Measurements from ENCODE around the gene RETN.

The RETN gene

GRCh38 chr19:7678971-7679751 lies 10.3 kb downstream of the RETN start:
- DNase-seq = peak; percentile 74
- TF ChIP-seq POLR2A (IDR thresholded peaks at IDR 0.05; ENCODE audit: low read length) (no peak), GATA1 (IDR thresholded peaks at IDR 0.05; ENCODE audit: low read depth, low read length) (no peak)

- no peak for TF ChIP-seq GATA1 (IDR thresholded peaks at IDR 0.05; ENCODE audit: low read depth, low read length)
- no peak for DNase-seq
Observed at GRCh38 chr19:7679771-7680605, 11.1 kb downstream of the RETN start.

- TF ChIP-seq GATA1 (IDR thresholded peaks at IDR 0.05; ENCODE audit: low read depth, low read length) (no peak), POLR2A (IDR thresholded peaks at IDR 0.05; ENCODE audit: low read length) (no peak)
- peak; percentile 89 to 94 for DNase-seq
Observed at GRCh38 chr19:7680606-7681339, 11.9 kb downstream of the RETN start, which contains the start of gene TRAPPC5. TSS of gene TRAPPC5 (plus strand) at chr19:7680833. CDS start at chr19:7682254, 1,421 bp downstream.

- peak; percentile 84 to 85 for DNase-seq
- no peak for TF ChIP-seq GATA1 (IDR thresholded peaks at IDR 0.05; ENCODE audit: low read depth, low read length)
- TF ChIP-seq POLR2A (IDR thresholded peaks at IDR 0.05; ENCODE audit: low read length) = no peak
Observed at GRCh38 chr19:7681340-7682174, 12.7 kb downstream of the RETN start.

- DNase-seq = no peak
- TF ChIP-seq POLR2A (IDR thresholded peaks at IDR 0.05; ENCODE audit: low read length) (no peak), GATA1 (IDR thresholded peaks at IDR 0.05; ENCODE audit: low read depth, low read length) (no peak)
Observed at GRCh38 chr19:7682175-7682855, 13.5 kb downstream of the RETN start.

GRCh38 chr19:7685546-7686445 lies 16.9 kb downstream of the RETN start:
- DNase-seq = no peak
- TF ChIP-seq POLR2A (IDR thresholded peaks at IDR 0.05; ENCODE audit: low read length) (no peak), GATA1 (IDR thresholded peaks at IDR 0.05; ENCODE audit: low read depth, low read length) (no peak)

- no peak for DNase-seq
- no peak for TF ChIP-seq POLR2A (IDR thresholded peaks at IDR 0.05; ENCODE audit: low read length)
- TF ChIP-seq GATA1 (IDR thresholded peaks at IDR 0.05; ENCODE audit: low read depth, low read length) = no peak
Observed at GRCh38 chr19:7687177-7687576, 18.3 kb downstream of the RETN start.

GRCh38 chr19:7689165-7689564 lies 20.3 kb downstream of the RETN start:
- no peak for DNase-seq
- TF ChIP-seq POLR2A (IDR thresholded peaks at IDR 0.05; ENCODE audit: low read length) (no peak), GATA1 (IDR thresholded peaks at IDR 0.05; ENCODE audit: low read depth, low read length) (no peak)

- no peak for DNase-seq
Observed at GRCh38 chr19:7690779-7691258, 22.0 kb downstream of the RETN start.

GRCh38 chr19:7691497-7691896 lies 22.6 kb downstream of the RETN start:
- no peak for DNase-seq
- TF ChIP-seq POLR2A (IDR thresholded peaks at IDR 0.05; ENCODE audit: low read length) (no peak), GATA1 (IDR thresholded peaks at IDR 0.05; ENCODE audit: low read depth, low read length) (no peak)

More at GRCh38 chr19:7690779-7691258, 22.0 kb downstream of the RETN start:
- TF ChIP-seq POLR2A (IDR thresholded peaks at IDR 0.05; ENCODE audit: low read length) (no peak), GATA1 (IDR thresholded peaks at IDR 0.05; ENCODE audit: low read depth, low read length) (no peak)

GRCh38 chr19:7692417-7693088 lies 23.7 kb downstream of the RETN start:
- TF ChIP-seq GATA1 (IDR thresholded peaks at IDR 0.05; ENCODE audit: low read depth, low read length) = no peak
- no peak for TF ChIP-seq POLR2A (IDR thresholded peaks at IDR 0.05; ENCODE audit: low read length)
- DNase-seq = no peak

Measured in erythroblast (primary cell).